ENCODE data around the gene NFATC2. TPM values are rescaled to one million over a fixed set of nuclear protein-coding genes. Genes with fewer than 3 reads are reported as not detected.

NFATC2 gene
- total RNA-seq, 1 experiment from 2014 or later, result 5.0 TPM

GRCh38 chr20:51531712-51532456, 10.6 kb downstream of the NFATC2 start:
- H3K4me1 ChIP-seq (ENCODE audit: control insufficient read depth in 1 of 2, insufficient read depth in 2 of 2, low read length in 2 of 2), result peaks cover 38 to 53% of the 10 kb centered on the region in 2 experiments
- peak overlapping the region; percentile 73 for H3K4me2 ChIP-seq (ENCODE audit: low read length)
- CTCF ChIA-PET, result no interaction called here

More at GRCh38 chr20:51531712-51532456, 10.6 kb downstream of the NFATC2 start:
- DNase-seq (ENCODE audit: low read depth, low spot score) (no peak), ATAC-seq (no peak)
- Histone ChIP-seq H3K4me3 (replicated peaks in 1 of 2; ENCODE audit: low read depth in 1 of 2, low read length in 2 of 2) (no peak overlapping the region), H3K9ac (ENCODE audit: low read length) (peak overlapping the region; percentile 52), H2AFZ (ENCODE audit: low read depth, low read length, poor library complexity, severe bottlenecking) (no peak overlapping the region), H3K9me3 (ENCODE audit: control insufficient read depth in 1 of 2, insufficient read depth in 1 of 2, low read depth in 1 of 2, low read length in 2 of 2) (no peaks in the 10 kb centered on the region), H3K27ac (ENCODE audit: low read depth, low read length) (peak overlapping the region; percentile 57), H3K27me3 (ENCODE audit: insufficient read depth, low read length) (no peaks in the 10 kb centered on the region), H4K20me1 (ENCODE audit: insufficient read depth) (no peaks in the 10 kb centered on the region), H3K79me2 (ENCODE audit: insufficient read depth, low read length) (no peaks in the 10 kb centered on the region), H3K36me3 (ENCODE audit: control insufficient read depth in 1 of 2, insufficient read depth in 2 of 2, low read length in 2 of 2) (no peaks in the 10 kb centered on the region), H3K9me2 (ENCODE audit: insufficient read depth) (no peaks in the 10 kb centered on the region)
- ChIA-PET POLR2A (interaction anchor here (1.1 kb wide), 1 partner anchor 10 kb away, joined by 3 read pairs; the partner anchor contains the start of gene NFATC2), RAD21 (ENCODE audit: low non-redundant PET in 1 of 2, low total read pairs in 2 of 2, uncharacterized antibody in 2 of 2, unreplicated experiment in 2 of 2) (no interaction called here)
- TF ChIP-seq JUND (IDR thresholded peaks at IDR 0.05), result no peak
- TF ChIP-seq TCF7L2 (IDR thresholded peaks at IDR 0.05; ENCODE audit: borderline replicate concordance, extremely low read depth, insufficient read depth, insufficient read length), result no peak
- TF ChIP-seq CEBPB (IDR thresholded peaks at IDR 0.05; ENCODE audit: low read depth), result no peak
- no peak for TF ChIP-seq MAX (IDR thresholded peaks at IDR 0.05)
- TF ChIP-seq CBX3 (IDR thresholded peaks at IDR 0.05; ENCODE audit: low read depth), result no peak
- no peak for TF ChIP-seq EGR1 (IDR thresholded peaks at IDR 0.05; ENCODE audit: low read depth)
- no peak for TF ChIP-seq REST (IDR thresholded peaks at IDR 0.05; ENCODE audit: low read depth)
- no peak for TF ChIP-seq SP1 (IDR thresholded peaks at IDR 0.05; ENCODE audit: low read depth)
- TF ChIP-seq EZH2phosphoT487 (IDR thresholded peaks at IDR 0.05; ENCODE audit: borderline replicate concordance), result no peak
- no peak for TF ChIP-seq CTCF (IDR thresholded peaks at IDR 0.05 in 2 of 3, conservative IDR thresholded peaks at IDR 0.05 in 1 of 3; ENCODE audit: borderline replicate concordance in 1 of 3, insufficient read depth in 1 of 3, low read depth in 2 of 3, low read length in 2 of 3)
- TF ChIP-seq FOSL1 (IDR thresholded peaks at IDR 0.05; ENCODE audit: low read depth), result no peak
- no peak for TF ChIP-seq ZFX (IDR thresholded peaks at IDR 0.05)
- no peak for TF ChIP-seq POLR2A (IDR thresholded peaks at IDR 0.05; ENCODE audit: borderline replicate concordance, extremely low read depth, insufficient read depth, insufficient read length)
- no peak for TF ChIP-seq ELF1 (IDR thresholded peaks at IDR 0.05; ENCODE audit: borderline replicate concordance, low read depth)
- TF ChIP-seq SIN3A (IDR thresholded peaks at IDR 0.05; ENCODE audit: low read depth), result no peak
- no peak for TF ChIP-seq ZNF274 (IDR thresholded peaks at IDR 0.05; ENCODE audit: low read depth, low read length)
- intact Hi-C loops (cut with micrococcal nuclease), result loop anchor here (5.0 kb wide), 1 partner anchor 145 kb away; no protein-coding TSS in a partner anchor
- no TSS peak for BruUV-seq (replicated peaks)

Data from HCT116 (cell line).